BE2C (cell line): Measurements from ENCODE around the gene LAMC3.

Source experiments
- DNase-seq: peaks from one replicate; pipeline ENCODE4 v3.0.0-alpha.2; 2020
- H3K27me3 ChIP-seq: fragments of 250-450 bp; sonication (Bioruptor Pico); 2 replicates; pipeline ENCODE4 v1.5.1; 2020; ENCODE audit warnings: mild to moderate bottlenecking
- H3K36me3 ChIP-seq: fragments of 250-450 bp; sonication (Bioruptor Pico); 2 replicates; pipeline ENCODE4 v1.5.1; 2020; ENCODE audit warnings: mild to moderate bottlenecking
- H3K4me1 ChIP-seq: fragments of 250-450 bp; sonication (Bioruptor Pico); 2 replicates; pipeline ENCODE4 v1.5.1; 2020
- H3K4me3 ChIP-seq: 2 replicates; pipeline ENCODE4 v1.5.1; 2011; ENCODE audit warnings: low read depth, low read length
- H3K9me3 ChIP-seq: fragments of 250-450 bp; sonication (Bioruptor Pico); 2 replicates; pipeline ENCODE4 v1.5.1; 2020
- TF ChIP-seq, protein P1 (sequence below): IDR thresholded peaks from 2 replicates; pipeline ENCODE4 v1.5.1; 2012; ENCODE audit warnings: mild to moderate bottlenecking, low read depth, low read length

LAMC3 gene

GRCh38 chr9:131049829-131050715 lies 41.1 kb downstream of the LAMC3 start:
- Histone ChIP-seq H3K9me3 (no peaks in the 10 kb centered on the region), H3K4me3 (no peak overlapping the region), H3K27me3 (no peaks in the 10 kb centered on the region), H3K36me3 (no peaks in the 10 kb centered on the region), H3K4me1 (no peaks in the 10 kb centered on the region)
- DNase-seq = no peak
- TF ChIP-seq, protein P1, sequence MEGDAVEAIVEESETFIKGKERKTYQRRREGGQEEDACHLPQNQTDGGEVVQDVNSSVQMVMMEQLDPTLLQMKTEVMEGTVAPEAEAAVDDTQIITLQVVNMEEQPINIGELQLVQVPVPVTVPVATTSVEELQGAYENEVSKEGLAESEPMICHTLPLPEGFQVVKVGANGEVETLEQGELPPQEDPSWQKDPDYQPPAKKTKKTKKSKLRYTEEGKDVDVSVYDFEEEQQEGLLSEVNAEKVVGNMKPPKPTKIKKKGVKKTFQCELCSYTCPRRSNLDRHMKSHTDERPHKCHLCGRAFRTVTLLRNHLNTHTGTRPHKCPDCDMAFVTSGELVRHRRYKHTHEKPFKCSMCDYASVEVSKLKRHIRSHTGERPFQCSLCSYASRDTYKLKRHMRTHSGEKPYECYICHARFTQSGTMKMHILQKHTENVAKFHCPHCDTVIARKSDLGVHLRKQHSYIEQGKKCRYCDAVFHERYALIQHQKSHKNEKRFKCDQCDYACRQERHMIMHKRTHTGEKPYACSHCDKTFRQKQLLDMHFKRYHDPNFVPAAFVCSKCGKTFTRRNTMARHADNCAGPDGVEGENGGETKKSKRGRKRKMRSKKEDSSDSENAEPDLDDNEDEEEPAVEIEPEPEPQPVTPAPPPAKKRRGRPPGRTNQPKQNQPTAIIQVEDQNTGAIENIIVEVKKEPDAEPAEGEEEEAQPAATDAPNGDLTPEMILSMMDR = no peak

DNA sequence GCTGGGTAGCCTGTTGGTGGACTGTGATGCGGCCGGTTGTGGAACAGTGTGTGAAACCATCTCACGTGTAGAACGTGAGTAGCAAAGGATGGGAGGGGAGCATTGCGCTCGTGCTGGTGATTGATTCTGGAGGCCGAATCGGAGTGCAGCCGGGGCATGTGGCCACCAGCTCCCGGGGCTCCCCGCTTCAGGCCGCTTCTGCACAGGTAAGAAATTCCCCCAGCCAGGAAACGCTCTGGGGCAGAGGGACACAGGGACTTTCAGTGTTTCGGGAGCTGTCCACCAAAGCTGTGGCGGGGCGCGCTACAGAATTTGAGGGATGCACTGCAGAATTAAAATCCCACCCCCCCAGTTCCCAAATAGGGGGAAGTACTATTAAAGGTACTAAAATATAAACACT lies 41.9 kb downstream of the LAMC3 start:
- TF ChIP-seq, protein P1 = no peak
- Histone ChIP-seq H3K36me3 (no peaks in the 10 kb centered on the region), H3K9me3 (no peaks in the 10 kb centered on the region), H3K4me1 (no peaks in the 10 kb centered on the region), H3K27me3 (no peaks in the 10 kb centered on the region), H3K4me3 (no peak overlapping the region)
- no peak for DNase-seq

- Histone ChIP-seq H3K4me1 (no peaks in the 10 kb centered on the region), H3K27me3 (no peaks in the 10 kb centered on the region), H3K9me3 (no peaks in the 10 kb centered on the region), H3K4me3 (no peak overlapping the region), H3K36me3 (no peaks in the 10 kb centered on the region)
- DNase-seq = no peak
- TF ChIP-seq, protein P1 = no peak
These were observed 42.9 kb downstream of the LAMC3 start for GRCh38 chr9:131051592-131052517.

DNA sequence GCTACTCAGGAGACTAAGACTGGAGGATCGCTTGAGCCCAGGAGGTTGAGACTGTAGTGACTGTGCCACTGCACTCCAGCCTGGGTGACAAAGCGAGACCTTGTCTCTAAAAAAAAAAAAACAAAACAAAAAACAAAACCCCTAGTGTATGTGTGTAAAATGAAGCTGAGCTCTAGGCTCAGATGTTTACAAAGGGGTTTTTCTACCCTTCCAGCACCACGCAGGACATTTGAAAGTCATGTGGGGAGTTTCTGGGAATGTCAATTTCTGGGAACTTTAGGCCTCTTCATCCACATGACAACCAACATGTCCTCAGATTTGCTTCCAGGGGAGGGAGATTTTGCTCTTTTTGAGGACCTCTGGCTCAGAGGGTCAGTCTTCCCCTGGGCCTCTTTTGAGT lies 44.9 kb downstream of the LAMC3 start:
- TF ChIP-seq, protein P1 = no peak
- Histone ChIP-seq H3K9me3 (no peaks in the 10 kb centered on the region), H3K36me3 (no peaks in the 10 kb centered on the region), H3K27me3 (no peaks in the 10 kb centered on the region), H3K4me3 (no peak overlapping the region), H3K4me1 (no peaks in the 10 kb centered on the region)
- no peak for DNase-seq

DNA sequence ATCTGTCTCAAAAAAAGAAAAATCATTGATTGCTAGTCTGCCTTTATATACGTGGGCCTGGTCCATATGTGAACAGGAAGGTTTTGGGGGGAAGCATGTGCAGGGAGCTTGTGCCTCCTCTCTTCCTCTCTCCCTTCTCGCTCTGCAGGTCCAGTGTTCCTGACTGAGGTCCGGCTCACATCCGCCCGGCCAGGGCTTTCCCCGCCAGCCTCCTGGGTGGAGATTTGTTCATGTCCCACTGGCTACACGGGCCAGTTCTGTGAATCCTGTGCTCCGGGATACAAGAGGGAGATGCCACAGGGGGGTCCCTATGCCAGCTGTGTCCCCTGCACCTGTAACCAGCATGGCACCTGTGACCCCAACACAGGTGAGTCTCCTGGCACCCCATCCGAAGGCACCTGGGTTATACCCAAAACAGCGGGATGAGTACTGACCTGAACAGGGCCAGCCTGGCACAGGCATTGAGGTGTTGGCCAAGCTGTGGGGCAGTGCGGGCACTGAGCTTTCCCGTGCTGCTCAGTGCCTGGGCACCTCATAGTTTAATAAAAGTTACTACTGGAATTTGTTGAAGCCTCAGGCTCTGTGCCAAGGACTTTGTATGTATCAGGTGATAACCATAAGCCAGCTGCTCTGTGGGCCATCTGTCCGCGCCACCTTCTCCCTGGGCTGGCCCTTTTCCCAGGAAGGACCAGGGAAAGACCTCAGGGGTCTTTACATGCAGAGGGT lies 48.0 kb downstream of the LAMC3 start:
- TF ChIP-seq, protein P1 = no peak
- no peaks in the 10 kb centered on the region for H3K4me1 ChIP-seq
- no peaks in the 10 kb centered on the region for H3K27me3 ChIP-seq
- no peak overlapping the region for H3K4me3 ChIP-seq
- DNase-seq = no peak
- H3K36me3 ChIP-seq = no peaks in the 10 kb centered on the region
- H3K9me3 ChIP-seq = no peaks in the 10 kb centered on the region
